DLD1 (cell line): Measurements from ENCODE around the gene HOMER2.
"Not testable (repeated sequence)": the region's sequence is repeated elsewhere in the genome, so short reads cannot be mapped to it uniquely, and the experiment has no call there.

Experiments used
- in situ Hi-C: cut with HindIII; loops from 2 replicates; pipeline ENCODE4 v1.10.0; 2017; ENCODE audit warnings: low sequenced_read_pairs

HOMER2 gene

DNA sequence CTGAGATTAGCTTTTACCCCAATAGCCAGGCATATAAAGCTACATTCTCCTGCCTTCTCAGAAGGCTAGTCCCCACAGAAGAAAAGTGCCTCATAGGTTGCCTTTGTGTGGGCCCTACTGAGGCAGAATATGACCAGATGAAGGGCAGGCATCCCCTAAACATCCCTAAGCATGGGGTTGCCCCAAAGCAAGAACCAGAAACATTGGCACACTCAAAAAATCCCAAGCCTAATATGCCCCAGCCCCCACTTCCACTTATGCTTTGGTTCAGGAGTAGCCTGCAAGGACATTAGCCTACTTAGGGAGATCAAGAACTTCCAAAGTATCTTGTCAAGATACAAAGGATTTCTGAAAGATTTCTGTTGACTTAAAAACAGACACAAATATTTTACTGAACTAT, 113.4 kb downstream of the HOMER2 start:
- in situ Hi-C loops: no loop called here

DNA sequence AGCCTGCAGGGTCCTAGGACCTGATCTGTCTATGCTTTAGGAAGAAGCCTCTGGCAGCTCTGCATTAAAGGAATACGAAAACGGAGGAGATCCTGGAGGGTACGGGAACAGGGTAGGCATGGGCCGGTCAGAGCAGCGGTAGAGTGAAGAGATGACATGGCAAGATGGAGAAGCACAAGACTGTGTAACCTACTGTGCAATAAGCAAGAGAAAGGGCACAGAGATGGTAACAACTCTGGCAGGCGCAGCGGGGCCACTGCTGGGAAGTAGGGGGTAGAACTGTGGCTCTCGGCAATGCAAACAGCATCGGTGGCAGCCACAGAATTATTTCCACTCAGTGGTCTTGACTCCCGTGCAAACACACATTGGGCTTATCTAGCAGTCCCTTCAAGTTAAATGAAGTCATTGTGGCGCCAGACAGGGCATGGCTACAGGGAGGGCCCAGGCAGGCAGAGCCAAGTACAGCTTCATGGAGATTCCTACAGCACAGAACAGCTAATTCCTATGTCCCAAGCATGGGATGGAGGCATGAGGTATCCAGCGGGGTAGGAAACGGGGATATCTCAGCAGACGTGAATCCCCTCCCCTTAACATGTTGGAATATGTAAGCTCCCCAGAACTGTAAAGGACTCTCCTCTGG, 114.3 kb downstream of the HOMER2 start:
- in situ Hi-C loops: no loop called here

DNA sequence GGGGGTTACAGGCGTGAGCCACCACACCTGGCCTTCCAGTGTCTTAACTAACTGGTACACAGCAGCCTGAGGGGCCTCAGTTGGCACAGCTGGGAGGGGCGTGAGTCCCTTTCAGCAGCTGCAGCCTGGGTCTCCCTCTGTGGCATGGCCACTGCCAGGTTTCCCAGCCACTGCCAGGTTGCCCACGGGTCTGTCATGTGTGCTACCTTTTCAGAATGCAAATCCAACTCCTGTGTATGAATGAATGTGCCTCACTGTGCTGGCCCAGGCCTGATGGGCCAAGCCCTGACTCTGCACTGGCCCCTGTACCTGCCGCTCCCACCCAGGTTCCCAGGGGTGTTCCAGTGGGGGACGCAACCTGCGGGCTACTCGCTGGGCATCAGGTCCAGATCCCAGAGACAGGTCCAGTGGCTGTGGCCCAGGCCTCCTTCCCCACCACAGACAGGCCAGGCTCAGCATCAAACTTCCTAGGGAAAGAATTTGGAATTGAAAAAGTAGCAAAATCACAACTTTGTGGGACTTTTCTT, 117.1 kb downstream of the HOMER2 start:
- in situ Hi-C loops: no loop called here

DNA sequence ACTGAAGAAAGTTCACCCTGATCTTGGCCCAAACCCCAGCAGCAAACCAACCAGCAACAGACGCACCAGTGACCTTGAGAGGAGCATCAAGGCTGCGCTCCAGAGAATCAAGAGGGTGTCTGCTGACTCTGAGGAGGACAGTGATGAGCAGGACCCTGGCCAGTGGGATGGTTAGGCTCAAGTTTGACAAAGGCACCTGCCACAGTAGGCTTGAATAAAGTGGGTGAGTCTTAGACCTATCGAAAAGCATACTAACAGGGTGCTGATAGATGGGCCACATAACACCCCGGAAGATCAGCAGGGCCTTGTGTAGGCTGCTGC, 119.2 kb downstream of the HOMER2 start:
- in situ Hi-C loops: no loop called here

DNA sequence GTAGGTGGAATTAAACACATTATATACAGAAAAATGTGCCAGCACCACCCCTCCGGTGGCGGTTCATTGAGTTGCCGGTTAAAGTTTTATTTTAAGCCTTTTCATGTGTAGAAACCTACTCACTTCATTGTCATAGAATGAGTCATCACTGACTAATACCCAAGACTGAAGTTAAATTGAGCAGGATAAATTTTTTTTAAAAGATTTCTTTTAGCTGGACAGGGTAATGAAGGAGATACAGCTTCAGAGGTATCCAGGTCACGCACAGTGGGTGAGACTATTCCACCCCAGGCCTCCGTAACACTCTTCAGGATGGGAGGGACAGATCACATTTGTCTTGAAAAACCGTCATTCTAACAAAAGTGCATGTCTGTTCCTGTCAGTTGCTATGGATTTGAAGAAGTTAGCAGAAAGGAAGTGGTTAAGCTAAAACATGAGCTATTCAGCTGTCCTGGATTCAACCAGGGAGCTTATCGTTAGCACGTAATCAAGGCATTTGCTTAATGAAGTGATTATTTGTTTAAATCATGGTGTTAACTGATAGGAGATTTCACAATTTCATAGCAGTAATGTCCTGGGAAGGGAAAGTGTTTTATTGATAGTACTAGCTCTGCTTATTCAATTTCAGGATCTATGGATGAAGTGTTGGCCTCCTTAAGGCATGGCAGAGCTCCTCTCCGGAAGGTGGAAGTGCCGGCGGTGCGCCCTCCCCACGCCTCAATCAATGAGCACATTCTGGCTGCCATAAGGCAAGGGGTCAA, 119.7 kb downstream of the HOMER2 start:
- in situ Hi-C loops: no loop called here

DNA sequence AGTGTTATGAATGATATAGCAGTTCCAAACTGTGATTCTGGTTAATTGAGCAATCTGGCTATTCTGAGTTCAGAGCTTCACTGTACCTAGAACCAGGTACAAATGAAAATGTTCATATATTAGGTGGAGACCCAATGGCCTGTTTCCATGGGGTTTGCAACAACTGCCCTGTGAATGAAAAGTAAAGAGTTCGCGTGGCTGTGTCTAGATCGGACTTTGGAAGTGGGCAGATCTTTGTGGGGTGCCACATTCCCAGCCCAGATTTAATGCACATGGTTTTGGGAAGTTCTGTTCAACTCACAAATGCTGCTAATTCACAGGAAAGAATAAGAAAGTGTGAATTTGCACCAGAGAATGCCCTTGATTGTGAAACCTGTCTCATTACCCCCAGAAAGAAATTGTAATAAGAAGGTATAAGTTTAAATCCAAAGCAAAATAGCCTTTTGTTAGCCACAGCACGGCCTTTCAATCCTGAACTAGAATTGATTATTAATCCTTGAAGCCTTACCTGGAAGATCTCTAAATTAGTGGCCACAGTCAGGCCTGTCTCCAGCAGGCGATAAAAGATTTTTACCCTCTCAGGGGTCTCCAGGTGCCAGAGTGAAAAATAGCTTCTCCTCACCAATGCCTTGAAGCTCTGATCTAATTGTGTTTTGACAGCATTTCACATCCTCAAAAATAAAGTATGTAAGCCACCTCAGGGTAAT, 120.5 kb downstream of the HOMER2 start:
- in situ Hi-C loops: no loop called here

DNA sequence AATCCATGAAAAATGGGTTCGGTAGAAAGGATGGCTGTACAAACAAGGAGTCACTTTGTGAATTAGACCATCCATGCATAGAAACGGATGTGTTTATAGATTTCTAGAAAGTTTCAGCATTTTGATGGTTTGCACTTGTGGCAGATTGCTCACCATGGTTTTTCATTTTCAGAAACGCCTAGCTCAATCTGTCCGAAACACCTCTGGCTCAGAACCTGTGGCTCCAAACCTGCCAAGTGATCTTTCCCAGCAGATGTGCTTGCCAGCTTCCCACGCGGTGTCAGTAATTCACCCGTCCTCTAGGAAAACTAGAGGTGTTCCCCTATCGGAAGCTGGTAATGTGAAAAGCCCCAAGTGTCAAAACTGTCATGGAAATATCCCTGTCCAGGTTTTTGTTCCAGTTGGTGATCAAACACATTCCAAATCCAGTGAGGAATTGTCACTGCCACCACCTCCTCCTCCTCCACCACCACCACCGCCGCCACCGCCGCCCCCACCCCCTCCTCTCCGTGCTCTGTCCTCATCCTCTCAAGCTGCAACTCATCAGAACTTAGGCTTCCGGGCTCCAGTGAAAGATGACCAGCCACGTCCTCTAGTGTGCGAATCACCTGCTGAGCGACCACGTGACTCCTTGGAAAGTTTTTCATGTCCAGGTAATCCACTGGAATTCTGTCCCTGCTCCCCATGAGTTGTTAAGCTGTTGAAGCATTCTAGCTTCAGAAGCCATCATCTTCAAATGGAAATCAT, 121.9 kb downstream of the HOMER2 start:
- in situ Hi-C loops: no loop called here

DNA sequence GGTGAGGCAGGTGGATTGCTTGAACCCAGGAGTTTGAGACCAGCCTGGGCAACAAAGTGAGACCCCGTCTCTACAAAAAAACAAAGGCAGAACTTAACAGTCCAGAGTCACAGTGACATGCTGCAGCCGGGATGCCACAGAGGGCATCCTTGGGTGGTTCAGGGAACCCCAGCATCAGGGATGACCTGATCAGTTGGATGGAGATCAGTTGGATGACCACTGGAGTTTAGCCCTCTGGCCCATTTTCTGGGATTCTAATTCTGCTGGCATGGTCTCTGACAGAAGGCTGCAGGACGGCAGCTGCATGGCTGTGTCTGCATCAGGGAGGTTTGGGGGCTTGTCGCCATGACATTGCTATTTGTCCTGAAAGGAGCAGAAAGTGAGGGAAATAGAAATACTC, 123.3 kb downstream of the HOMER2 start:
- in situ Hi-C loops: no loop called here

DNA sequence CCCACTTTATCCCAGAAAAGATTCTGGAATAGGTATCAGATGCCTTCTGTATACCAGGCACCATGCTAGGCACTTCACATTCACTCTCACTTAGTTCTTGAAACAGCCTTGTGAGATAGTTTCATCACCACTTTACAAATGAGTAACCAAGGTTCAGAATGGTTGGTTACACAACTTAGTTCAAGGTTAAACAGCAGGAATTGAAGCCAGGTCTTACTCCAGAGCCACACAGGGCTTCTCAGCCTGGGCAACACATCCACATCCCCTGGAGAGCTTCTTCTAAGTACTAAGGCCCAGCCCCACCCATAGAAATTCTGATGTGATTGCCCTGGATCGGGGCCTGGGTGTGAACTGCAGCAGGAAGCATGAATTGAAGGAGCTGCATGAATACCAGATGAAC, 124.4 kb downstream of the HOMER2 start:
- in situ Hi-C loops: no loop called here

DNA sequence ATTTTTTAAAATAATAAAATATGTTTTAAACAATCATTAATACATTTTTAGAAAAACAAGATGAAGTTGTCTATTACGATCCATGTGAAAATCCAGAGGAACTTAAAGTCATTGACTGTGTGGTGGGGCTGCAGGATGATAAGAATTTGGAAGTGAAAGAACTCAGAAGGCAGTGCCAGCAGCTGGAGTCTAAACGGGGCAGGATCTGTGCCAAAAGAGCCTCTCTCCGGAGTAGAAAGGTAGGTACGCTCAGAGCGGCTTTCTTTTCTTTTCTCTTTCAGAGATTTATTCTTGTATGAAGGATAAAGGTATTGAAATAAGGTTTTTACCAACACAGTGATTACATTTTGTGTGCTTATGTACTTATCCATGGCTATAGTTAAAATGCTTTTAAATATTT, 129.5 kb downstream of the HOMER2 start:
- in situ Hi-C loops: no loop called here

DNA sequence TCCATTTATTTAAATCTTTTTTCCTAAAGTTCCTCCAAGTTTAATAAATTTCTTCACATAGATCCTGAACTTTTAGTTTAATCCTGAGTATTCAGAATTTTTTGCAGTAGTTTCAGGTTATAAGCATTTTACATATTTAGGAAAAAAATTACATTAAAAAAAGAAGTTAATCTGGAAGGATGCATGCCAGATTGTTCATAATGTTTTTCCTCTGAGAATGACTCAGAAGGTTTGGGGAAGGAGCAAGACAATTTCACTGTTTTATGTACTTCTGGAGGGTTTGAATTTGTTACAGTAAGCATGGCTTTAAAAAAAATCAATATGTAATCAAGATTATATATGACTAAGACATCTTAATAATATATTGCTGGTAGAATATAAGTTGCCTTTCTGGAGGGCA, 130.7 kb downstream of the HOMER2 start:
- in situ Hi-C loops: not testable (repeated sequence)

DNA sequence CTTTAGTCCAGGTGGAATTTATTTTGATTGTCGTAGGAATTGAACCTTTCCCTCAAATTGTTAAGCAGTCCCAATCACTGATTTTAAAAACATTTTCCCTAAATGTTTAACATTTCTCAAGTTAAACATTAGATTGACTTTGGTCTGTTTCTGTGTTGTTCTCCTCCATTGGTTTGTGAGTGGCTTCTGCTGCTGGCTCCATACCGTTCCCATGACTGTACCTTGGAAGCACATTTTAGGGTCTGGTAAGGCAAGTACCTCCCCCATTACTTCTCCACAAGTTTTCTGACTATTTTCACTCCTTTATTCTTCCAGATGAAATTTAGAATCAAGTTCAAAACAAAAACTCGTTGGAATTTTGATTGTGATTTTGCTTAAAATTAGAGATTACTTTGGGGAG, 131.1 kb downstream of the HOMER2 start:
- in situ Hi-C loops: not testable (repeated sequence)

DNA sequence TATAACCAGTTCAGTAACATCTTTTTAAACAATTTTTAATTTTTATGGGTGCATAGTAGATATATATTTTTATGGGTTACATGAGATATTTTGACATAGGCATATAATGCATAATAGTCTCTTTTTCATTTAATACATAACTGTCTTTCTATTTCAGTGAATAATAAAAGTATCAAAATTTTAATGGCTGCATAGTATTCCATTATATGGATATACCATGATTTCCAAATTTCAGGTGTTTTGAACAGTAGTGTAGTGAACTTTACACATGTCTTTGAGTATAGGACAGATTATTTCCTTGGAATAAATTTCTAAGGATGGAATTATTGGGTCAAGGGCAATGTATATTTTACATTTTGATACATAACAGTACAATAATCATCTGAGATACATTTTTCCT, 132.4 kb downstream of the HOMER2 start:
- in situ Hi-C loops: no loop called here

DNA sequence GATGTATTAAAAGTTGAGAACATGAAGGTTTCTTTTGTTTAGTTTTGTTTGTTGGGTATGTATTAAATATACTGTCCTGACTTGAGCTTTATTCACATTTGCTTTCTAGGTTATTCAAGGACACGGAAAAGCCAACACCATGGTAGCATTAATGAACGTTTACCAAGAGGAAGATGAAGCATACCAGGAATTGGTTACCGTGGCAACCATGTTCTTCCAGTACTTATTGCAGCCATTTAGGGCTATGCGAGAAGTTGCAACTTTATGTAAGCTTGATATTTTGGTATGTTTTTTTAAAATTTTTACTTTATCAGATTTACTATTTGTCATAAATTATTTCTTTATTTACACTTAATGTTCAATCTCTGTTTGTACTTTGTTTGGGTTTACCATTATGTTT, 139.5 kb downstream of the HOMER2 start:
- in situ Hi-C loops: no loop called here

DNA sequence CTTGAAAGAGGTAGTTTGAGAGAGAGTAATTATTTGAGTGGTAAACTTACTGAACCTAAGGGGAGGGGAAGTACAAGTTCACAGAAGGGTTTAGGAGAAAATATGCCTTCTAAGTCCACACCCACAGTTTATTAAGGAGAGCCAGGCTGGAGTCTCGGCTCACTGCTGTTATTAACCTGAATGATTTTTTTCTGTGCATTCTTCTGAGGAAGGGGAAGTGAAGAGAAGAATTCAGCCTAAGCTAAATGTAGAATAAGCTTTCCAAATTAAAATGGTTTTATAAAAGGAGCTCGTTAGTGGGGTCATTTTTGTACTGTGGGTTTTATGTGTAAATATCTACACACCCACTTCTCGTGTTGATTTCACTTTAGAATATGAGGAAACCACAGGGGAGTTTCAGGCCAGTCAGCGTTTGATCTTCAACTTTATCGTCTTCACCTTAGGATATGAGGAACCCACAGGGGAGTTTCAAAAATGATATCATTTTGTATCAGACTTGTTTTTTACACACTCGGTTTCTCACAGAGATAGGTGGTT, 141.6 kb downstream of the HOMER2 start:
- in situ Hi-C loops: no loop called here

DNA sequence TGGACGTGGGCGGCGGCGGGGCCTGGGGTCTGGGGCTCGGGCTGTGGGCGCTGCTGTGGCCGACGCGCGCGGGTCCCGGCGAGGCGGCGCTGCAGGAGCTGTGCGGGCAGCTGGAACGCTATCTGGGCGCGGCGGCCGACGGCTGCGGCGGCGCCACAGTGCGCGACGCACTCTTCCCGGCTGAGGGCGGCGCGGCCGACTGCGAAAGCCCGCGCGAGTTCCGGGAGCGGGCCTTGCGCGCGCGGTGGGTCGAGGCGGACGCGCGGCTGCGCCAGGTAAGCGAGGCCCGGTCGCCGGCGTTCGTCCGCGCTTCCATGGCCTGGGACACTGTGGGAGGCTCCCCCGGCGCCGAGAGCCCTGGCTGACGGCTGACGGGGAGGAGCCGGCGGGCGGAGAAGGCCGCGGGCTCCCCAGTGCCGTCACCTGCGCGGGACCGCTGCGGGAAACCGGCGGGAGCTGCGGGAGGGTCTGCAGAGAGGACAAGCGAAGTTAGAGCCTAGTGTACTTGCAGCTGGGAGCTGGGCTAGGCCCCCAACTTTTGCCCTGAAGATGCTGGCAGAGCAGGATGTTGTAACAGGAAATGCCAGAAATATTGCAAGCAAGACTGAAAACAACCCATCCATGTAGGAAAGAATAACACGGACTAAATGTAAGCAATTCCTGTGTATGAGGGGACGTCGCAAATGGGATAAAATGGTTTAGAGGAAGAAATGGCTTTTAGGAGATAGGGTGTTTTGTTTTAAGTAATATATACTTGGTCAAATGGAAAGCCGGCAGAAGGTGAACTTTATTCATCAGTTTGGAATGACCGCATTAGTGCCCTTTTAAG, 142.2 kb downstream of the HOMER2 start:
- in situ Hi-C loops: no loop called here

DNA sequence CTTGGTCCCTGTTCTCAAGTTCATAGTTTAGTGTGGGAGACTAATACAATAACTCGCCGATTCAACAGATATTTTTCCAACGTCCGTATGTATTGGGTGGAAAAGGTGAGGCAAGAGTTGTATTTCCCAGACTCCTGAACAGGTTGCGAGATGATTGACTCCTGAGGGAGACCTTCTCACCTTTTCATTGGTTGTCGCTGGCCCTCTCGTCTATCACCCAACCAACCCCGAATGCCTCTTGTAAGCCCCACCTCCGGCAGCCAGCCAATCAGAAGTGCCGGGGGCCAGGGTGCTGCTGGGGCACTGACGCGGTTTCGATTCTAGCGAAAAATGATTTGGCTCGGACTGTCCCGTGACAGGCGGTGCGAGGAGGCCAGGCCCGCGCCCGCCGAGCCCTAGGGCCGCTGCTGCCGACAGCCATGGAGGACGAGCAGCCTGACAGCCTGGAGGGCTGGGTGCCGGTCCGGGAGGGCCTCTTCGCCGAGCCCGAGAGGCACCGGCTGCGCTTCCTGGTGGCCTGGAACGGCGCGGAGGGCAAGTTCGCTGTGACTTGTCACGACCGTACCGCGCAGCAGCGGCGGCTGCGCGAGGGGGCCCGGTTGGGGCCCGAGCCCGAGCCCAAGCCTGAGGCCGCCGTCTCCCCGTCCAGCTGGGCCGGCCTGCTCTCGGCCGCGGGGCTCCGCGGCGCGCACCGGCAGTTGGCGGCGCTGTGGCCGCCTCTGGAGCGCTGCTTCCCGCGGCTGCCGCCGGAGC, 143.0 kb downstream of the HOMER2 start, which contains the start of gene WHAMM:
WHAMM (plus strand) TSS at position 321 of the 753 bp plus-strand sequence; CDS start at position 420, 99 bp downstream.
- in situ Hi-C loops: no loop called here

DNA sequence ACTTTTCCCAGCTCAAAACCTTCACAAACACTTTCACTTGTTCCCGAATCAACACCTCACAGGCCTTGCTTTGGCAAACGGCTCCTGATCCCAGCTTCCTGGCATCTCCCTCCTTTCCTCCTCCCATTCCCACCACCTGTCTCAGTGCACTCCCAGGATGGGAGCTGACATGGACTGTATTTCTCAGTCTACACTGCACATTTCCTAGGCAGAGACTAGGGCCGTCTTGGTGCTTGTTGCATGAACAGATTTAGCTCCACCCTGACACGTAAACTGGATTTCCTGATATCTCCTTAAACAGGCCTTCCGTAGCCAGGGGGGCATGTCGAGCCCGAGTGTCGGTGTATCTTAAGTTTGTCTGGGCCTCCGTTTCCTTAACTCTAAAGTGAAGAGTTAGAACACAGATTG, 143.9 kb downstream of the HOMER2 start:
- in situ Hi-C loops: no loop called here

DNA sequence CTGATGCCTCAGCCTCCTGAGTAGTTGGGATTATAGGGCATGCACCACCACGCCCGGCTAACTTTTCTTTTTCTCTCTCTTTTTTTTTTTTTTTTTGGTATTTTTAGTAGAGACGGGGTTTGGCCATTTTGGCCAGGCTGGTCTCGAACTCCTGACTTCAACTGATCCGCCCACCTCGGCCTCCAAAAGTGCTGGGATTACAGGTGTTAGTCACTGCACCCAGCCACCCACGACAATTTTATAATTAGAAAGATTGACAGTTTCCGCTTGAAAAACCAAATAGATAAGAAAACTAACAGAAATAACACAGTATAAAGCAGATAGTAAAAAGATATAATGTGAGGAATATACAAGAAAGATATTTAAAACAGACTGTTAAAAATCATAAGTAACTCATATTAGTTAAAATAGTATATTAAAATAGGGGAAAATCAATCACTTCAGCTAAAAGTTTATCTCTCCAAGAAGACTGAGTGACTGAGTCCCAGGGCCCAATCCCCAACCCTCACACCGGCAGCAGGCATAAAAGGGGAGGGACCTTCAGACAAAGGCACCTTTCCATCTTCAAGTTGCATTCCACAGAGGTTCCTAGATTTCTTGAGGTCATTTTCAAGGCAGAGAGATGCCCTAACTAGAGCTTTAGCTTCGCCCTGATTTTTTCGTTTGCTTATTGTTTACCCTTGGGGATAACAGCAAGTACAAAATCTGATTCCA, 144.4 kb downstream of the HOMER2 start:
- in situ Hi-C loops: no loop called here
